ENCODE results near the gene MMP20. TPM values are rescaled to one million over a fixed set of nuclear protein-coding genes. Genes with fewer than 3 reads are reported as not detected.

MMP20 gene
- polyA plus RNA-seq, 2 of the 4 experiments (the other 2 are of a cell fraction), result not detected

- ChIA-PET CTCF (interaction anchor here (1.2 to 6.9 kb wide), 5 partner anchors 58 to 243 kb away, joined by 3 to 81 read pairs (median 4); no protein-coding TSS in a partner anchor), POLR2A (no interaction called here)
- TF ChIP-seq POLR2AphosphoS2 (conservative IDR thresholded peaks at IDR 0.05; ENCODE audit: low read length) (no peak), HES2 (IDR thresholded peaks at IDR 0.05) (no peak), KDM5A (IDR thresholded peaks at IDR 0.05) (no peak)
- Histone ChIP-seq H3K4me1 (peaks cover 42% of the 10 kb centered on the region), H3K9me3 (no peaks in the 10 kb centered on the region), H3K4me3 (no peak overlapping the region), H3K4me2 (no peak overlapping the region), H3K27ac (peak overlapping the region in 1 of 2 experiments; percentile 63; a peak in 2 of 6 replicates)
- FAIRE-seq (no peak), ATAC-seq (no peak), DNase-seq (ENCODE audit: low read depth in 1 of 2, low spot score in 1 of 2) (no peak)
- WGBS (ENCODE audit: missing lambda C conversion rate), result 84% methylated on average over 7 of the region's 7 CpGs
These were observed 14.9 kb downstream of the MMP20 start for GRCh38 chr11:102610200-102610599.

- Histone ChIP-seq H3K27ac (peak overlapping the region in 1 of 2 experiments; percentile 63; a peak in 3 of 6 replicates), H3K4me2 (no peak overlapping the region), H3K4me1 (peaks cover 34% of the 10 kb centered on the region), H3K4me3 (no peak overlapping the region), H3K9me3 (no peaks in the 10 kb centered on the region)
- ChIA-PET POLR2A (no interaction called here), CTCF (interaction anchor here (1.8 to 2.3 kb wide), 2 partner anchors 218 to 267 kb away, joined by 7 to 8 read pairs; no protein-coding TSS in a partner anchor)
- TF ChIP-seq FOSL2 (IDR thresholded peaks at IDR 0.05), result no peak
- peak; percentile 59; the same call in 1 of the 2 replicates for TF ChIP-seq FOSL2 (CRISPR knock-in tag; IDR thresholded peaks at IDR 0.05)
- TF ChIP-seq JUN (IDR thresholded peaks at IDR 0.05), result no peak
- no peak for DNase-seq (ENCODE audit: low read depth in 1 of 2, low spot score in 1 of 2)
- ATAC-seq, result no peak
- WGBS (ENCODE audit: missing lambda C conversion rate), result 56% methylated on average over 3 of the region's 3 CpGs
- no peak for FAIRE-seq
These were observed 16.4 kb downstream of the MMP20 start for GRCh38 chr11:102608699-102609098.

GRCh38 chr11:102604875-102605274 is 20.3 kb downstream of the MMP20 start:
- H3K4me2 ChIP-seq, result no peak overlapping the region
- CTCF ChIA-PET, result interaction anchor here (0.6 to 4.9 kb wide), 3 partner anchors 8 to 61 kb away, joined by 3 to 46 read pairs (median 5); no protein-coding TSS in a partner anchor
- DNase-seq (ENCODE audit: low read depth in 1 of 2, low spot score in 1 of 2), result no peak
- no peaks in the 10 kb centered on the region for H3K9me3 ChIP-seq
- TF ChIP-seq FOSB (CRISPR knock-in tag; IDR thresholded peaks at IDR 0.05) (no peak), EHMT2 (IDR thresholded peaks at IDR 0.05; ENCODE audit: low read depth) (no peak), HOXB13 (CRISPR knock-in tag; IDR thresholded peaks at IDR 0.05; ENCODE audit: low read depth) (no peak), JUNB (IDR thresholded peaks at IDR 0.05) (no peak), ATOH8 (CRISPR knock-in tag; IDR thresholded peaks at IDR 0.05; ENCODE audit: low read depth) (no peak), CBX8 (IDR thresholded peaks at IDR 0.05) (no peak), USF2 (IDR thresholded peaks at IDR 0.05) (no peak), BCL3 (IDR thresholded peaks at IDR 0.05) (no peak), PHF8 (IDR thresholded peaks at IDR 0.05; ENCODE audit: borderline replicate concordance, low read depth) (no peak), FOSL2 (IDR thresholded peaks at IDR 0.05) (no peak), FOSL2 (CRISPR knock-in tag; IDR thresholded peaks at IDR 0.05) (no peak), KDM5A (IDR thresholded peaks at IDR 0.05) (no peak), EHF (CRISPR knock-in tag; IDR thresholded peaks at IDR 0.05) (no peak)
- WGBS (ENCODE audit: missing lambda C conversion rate), result 85% methylated on average over 3 of the region's 3 CpGs
- H3K4me1 ChIP-seq, result peaks cover 34% of the 10 kb centered on the region
- peak overlapping the region in 1 of 2 experiments; percentile 61; a peak in 2 of 6 replicates for H3K27ac ChIP-seq
- POLR2A ChIA-PET, result no interaction called here
- FAIRE-seq, result no peak
- no peak for ATAC-seq
- H3K4me3 ChIP-seq, result no peak overlapping the region

GRCh38 chr11:102604011-102604410 is 21.1 kb downstream of the MMP20 start:
- no peak for ATAC-seq
- FAIRE-seq, result no peak
- no peak for DNase-seq (ENCODE audit: low read depth in 1 of 2, low spot score in 1 of 2)
- no peaks in the 10 kb centered on the region for H3K9me3 ChIP-seq
- H3K27ac ChIP-seq, result peak overlapping the region; percentile 60 to 77; a peak in 5 of 6 replicates
- H3K4me2 ChIP-seq, result 0 out of 3 replicates have a peak overlapping the region, but pooled peaks have one; percentile 5
- CTCF ChIA-PET, result interaction anchor here (1.3 to 4.9 kb wide), 3 partner anchors 9 to 262 kb away, joined by 3 to 46 read pairs (median 5); no protein-coding TSS in a partner anchor
- no peak overlapping the region for H3K4me3 ChIP-seq
- POLR2A ChIA-PET, result no interaction called here
- WGBS (ENCODE audit: missing lambda C conversion rate), result 83% methylated on average over 1 of the region's 1 CpG
- TF ChIP-seq BHLHE40 (IDR thresholded peaks at IDR 0.05; ENCODE audit: low read depth, low read length) (no peak), CHD4 (IDR thresholded peaks at IDR 0.05; ENCODE audit: borderline replicate concordance) (no peak)
- peaks cover 35% of the 10 kb centered on the region for H3K4me1 ChIP-seq

All from A549 (cell line).